Uterus (tissue), 2 donors: Measurements from ENCODE around the gene FCGBP.

Experiments
- POLR2A ChIP-seq, 2 donors: fragments of 450-650 bp; IDR thresholded peaks; one replicate each; pipeline ENCODE4 v1.6.1; 2016; ENCODE audit warnings: antibody characterized with exemption in 2 of 2, mild to moderate bottlenecking in 1 of 2, moderate library complexity in 1 of 2
- TF ChIP-seq, protein P1 (sequence below), 4 experiments: fragments of 200-600 bp in 2 of 4; fragments of 450-650 bp in 2 of 4; sonication (generic) in 2 of 4; IDR thresholded peaks; one replicate each; pipeline ENCODE4 v1.5.1; 2016 to 2019; ENCODE audit warnings: antibody characterized with exemption in 4 of 4, mild to moderate bottlenecking in 2 of 4, moderate library complexity in 1 of 4

GRCh38 chr19:39926170-39926760 is 8.2 kb downstream of the FCGBP start:
- TF ChIP-seq, protein P1, sequence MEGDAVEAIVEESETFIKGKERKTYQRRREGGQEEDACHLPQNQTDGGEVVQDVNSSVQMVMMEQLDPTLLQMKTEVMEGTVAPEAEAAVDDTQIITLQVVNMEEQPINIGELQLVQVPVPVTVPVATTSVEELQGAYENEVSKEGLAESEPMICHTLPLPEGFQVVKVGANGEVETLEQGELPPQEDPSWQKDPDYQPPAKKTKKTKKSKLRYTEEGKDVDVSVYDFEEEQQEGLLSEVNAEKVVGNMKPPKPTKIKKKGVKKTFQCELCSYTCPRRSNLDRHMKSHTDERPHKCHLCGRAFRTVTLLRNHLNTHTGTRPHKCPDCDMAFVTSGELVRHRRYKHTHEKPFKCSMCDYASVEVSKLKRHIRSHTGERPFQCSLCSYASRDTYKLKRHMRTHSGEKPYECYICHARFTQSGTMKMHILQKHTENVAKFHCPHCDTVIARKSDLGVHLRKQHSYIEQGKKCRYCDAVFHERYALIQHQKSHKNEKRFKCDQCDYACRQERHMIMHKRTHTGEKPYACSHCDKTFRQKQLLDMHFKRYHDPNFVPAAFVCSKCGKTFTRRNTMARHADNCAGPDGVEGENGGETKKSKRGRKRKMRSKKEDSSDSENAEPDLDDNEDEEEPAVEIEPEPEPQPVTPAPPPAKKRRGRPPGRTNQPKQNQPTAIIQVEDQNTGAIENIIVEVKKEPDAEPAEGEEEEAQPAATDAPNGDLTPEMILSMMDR (IDR thresholded peaks at IDR 0.05), result no peak
- TF ChIP-seq POLR2A (IDR thresholded peaks at IDR 0.05), result no peak
